ENCODE results near the gene TRIM31.
A peak's percentile ranks its signal among the peaks of the same experiment; 100 is the strongest.
"Not testable (repeated sequence)": the region's sequence is repeated elsewhere in the genome, so short reads cannot be mapped to it uniquely, and the experiment has no call there.

The TRIM31 gene

DNA sequence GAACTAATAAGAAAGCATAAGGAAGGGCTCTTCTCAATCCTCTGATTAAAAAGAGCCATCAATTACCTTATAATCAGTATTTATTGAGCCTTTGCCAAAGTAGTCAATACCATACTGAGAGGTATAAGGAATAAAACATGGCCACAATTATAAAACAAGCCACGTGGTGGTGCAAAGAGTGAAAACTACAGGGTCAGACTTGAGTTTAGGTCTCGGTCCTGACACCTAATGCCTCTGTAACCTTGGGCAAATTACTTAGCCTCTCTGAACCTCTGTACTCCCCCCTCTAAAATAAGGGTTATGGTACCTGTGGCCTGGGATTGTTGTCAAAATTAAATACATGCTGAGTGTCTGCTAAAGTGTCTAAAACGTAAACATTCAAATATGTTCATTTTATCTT, 36.3 kb upstream of the TRIM31 start:
- peak; percentile 56 for DNase-seq (ENCODE audit: low spot score)

DNA sequence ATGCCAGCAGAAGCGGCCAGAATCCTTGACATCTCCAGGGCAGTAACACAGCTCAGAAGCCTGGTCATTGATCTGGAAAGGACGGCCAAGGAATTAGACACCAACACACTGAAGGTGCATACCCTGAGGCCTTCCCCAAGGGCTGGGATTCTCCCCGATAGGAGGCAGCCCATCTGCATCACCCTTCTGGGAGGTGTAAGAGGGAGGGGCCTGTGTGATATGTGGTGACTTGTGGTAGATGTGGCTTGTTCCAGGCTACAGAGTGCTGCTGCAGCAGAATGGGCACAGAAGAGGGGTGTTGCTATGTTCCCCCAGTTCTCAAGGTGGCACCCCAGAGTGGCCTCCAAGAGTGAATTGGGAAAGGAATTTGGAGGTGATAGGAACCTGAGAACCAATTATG, 34.2 kb upstream of the TRIM31 start:
- peak; percentile 13 for DNase-seq (ENCODE audit: low spot score)

DNA sequence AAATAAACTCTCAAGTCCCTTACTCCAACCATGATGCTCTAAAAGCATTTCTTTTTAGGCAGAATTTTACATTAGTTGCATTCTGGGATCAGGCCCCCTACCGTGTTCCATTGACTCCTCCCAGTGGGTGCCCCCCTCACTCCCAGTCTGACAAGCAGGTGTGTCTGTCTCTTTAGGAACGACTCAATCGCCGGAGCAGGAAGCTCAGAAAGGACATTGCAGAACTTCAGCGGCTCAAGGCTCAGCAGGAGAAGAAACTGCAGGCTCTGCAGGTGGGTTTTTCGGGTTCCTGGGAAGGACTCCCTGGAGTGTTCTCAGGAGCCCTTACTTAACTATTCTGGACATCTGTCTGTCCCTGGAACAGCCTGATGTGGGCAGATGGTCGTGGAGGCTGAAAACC, 32.9 kb upstream of the TRIM31 start:
- DNase-seq (ENCODE audit: low spot score), result no peak

DNA sequence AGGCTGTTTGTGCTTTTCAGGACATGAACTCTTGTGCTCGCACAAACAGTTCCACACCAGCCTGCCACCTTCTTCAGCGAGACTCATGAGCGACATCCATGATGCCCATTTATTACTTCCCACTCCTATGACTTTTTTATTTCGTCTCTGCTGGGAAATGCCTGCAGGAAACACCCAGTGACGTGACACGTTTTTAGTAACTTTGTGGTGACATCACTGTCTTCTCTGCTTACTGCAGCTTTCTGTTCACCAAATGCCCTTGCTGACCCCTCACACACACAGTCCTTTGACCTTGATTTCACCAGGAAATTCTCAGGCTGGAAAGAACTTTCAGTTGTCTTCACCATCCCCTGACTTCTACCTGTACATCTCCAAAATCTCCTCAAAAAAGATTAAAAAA, 31.9 kb upstream of the TRIM31 start:
- DNase-seq (ENCODE audit: low spot score), result no peak

DNA sequence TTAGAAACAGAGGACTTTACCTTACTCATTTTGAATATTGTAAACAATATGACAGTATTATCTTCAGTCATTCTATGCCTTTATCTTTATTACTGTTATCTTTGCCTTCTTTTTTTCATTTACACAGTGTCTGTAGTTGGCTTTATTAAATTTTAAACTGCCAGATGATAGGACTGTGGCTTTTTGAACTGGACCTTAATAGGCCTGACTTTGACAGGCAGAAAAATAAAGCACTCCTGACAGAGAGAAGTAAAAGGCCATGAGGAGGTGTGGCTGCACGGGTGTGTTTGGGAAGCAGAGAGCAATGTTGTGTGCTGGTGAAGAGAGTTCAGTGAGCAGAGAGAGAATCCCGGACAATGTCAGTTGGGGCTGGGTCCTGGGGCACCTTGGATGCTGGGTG, 30.9 kb upstream of the TRIM31 start:
- no peak for DNase-seq (ENCODE audit: low spot score)

DNA sequence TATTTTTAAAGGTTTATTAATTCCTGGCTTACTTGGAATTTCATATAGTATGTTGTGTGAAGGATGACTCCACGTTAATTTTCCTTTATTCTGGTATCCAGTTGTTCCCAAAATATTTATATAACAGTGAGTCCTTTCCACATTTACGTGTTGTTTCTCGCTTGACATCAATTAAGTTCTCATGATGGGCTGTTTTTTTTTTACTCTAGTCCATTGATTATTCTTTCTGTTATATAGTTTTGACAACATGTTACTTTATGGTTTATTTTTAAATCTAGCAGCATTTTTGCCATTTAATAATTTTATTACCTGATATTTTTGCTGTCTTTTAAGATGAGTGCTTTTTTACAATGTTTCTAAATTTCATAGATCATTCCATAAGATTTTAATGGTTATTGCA, 29.8 kb upstream of the TRIM31 start:
- no peak for DNase-seq (ENCODE audit: low spot score)

DNA sequence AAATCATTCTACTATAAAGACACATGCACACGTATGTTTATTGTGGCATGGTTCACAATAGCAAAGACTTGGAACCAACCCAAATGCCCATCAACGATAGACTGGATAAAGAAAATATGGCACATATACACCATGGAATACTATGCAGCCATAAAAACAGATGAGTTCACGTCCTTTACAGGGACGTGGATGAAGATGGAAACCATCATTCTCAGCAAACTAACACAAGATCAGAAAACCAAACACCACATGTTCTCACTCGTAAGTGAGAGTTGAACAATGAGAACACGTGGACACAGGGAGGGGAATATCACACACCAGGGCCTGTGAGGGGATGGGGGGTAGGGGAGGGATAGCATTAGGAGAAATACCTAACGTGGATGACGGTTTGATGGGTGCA, 27.4 kb upstream of the TRIM31 start:
- not testable (repeated sequence) for DNase-seq (ENCODE audit: low spot score)

DNA sequence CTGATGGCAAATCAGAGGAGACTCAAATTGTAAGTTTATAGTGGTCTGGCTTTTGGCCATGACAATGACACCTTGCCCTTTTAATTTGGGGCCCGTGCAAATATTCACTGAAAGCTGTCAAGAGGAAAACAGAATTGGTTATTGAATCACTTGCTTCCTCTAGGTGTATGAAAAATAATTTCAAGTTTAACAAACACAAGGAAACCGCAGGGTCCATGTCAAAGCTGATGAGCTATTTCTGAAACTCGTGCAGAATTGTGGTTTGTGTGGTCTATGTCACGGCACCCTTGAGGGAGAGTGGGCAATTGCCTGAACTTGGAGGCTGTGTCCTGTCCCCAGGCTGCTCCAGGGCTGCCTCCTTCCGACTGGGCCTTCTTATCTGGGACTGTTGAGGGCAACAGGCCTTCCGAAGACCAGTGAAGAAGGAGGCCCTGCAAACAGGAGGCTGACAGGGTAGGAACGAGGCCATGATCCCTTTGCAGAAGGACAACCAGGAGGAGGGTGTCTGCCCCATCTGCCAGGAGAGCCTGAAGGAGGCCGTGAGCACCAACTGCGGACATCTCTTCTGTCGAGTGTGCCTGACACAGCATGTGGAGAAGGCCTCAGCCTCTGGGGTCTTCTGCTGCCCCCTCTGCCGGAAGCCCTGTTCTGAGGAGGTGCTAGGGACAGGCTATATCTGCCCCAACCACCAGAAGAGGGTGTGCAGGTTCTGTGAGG, 23.8 kb upstream of the TRIM31 start:
- no peak for DNase-seq (ENCODE audit: low spot score)

DNA sequence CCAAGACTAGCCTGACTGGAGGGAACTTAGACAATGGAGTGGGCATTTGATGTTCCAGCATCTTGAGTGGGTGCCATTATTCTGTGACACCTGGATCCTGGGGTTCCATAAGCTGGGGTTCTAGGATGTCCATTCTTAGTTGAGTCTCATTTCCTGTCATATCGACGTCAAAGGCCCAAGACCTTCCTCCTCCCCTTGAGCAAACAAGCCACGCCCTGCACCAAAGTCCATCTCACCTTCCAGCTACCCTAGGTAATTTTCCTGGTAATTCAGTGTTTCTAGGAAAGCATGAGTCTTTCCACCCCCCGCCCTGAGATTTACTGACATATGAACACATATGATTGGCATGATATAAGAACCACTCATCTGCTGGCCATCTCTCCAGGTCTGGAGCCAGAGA, 22.9 kb upstream of the TRIM31 start, which contains the start of gene TRIM40:
Gene TRIM40, plus strand, starts transcription at position 384 of the 400 bp plus-strand sequence. CDS start 897 bp downstream, outside the sequence.
- DNase-seq (ENCODE audit: low spot score), result no peak

DNA sequence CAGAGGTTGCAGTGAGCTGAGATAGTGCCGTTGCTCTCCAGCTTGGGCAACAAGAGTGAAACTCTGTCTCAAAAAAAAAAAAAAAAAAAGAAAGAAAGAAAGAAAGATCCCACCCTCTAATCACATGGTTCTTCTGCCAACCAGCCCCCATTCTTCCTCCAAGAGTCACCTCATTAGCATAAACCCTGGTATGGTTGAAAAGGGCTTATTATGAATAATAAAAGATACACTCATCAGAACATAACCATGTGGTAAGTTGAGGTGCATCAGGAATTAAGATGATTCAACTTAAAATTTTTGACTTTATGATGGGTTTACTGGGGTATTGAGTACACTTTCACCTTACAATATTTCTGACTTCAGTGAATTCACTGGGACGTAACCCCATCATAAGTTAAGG, 22.3 kb upstream of the TRIM31 start:
- DNase-seq (ENCODE audit: low spot score), result no peak

DNA sequence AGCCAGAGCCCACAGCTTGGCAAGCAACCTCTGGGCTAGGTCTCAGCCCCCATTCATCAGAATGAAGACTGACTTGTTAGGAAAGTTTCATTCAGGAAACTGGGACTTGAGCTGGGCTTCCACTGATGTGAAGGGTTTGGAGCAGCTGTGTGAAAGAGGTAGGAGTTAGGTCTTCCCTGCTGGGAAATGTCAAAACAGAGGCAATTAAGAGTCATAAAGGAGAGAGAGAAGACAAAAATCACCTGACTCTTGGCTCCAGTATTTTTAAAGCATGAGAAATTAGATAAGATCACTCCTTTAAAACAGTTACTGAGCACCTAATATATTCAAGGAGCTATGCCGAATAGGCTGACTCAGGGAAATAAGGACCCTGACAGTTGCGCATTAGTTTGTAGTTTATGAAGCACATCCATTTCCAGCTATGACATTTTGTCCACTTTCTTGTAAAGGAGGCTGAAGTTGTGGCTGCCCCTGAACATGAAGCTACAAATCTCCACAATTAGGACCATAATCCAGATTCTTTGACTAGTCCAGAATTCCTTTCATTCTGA, 19.1 kb upstream of the TRIM31 start:
- no peak for DNase-seq (ENCODE audit: low spot score)

DNA sequence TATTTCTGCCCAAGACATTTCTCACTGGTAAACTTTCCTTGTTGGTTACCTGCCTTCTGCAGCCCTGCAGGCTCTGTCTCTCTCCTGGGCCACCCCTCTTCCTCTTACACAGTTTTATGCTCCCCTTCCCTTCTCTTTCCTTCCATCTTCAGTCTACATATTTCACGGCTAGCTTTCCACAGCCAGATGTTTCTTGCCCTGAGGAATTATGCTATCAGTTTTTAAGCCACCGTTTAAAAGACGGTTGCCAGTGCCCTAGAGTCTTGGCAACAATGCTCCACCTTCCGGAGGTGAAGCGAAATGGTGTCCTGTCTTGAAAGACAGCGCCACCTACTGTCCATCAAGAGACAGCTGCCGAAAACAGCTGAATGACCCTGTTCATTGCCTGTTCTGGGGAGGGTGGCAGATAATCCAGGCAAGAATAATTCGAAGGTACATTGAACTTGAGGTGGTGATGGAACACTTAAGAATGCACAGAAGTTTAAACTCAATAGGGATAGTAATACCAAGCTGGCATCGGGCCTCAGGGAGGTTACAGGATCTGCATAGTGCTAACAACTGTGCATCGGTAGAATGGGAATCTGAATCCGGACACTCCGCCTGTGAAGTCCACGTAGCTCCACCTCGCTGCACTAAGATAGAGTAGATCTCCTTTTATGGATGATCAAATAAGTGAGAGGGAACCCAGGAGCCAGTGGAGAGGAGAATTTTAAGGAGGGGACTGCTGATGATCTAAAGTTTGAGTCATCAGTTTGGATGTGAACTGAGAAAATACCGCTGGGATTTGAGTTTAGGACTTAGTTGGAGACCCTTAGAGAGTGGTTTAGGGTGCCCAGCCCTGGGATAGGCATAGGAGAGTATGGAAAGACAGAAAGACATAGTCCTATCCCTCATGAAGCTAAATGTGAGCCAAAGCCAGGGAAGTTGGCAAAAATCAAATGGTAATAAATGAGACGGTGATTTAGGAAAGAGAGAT, 18.3 kb upstream of the TRIM31 start:
- peak; percentile 94 for DNase-seq (ENCODE audit: low spot score)

DNA sequence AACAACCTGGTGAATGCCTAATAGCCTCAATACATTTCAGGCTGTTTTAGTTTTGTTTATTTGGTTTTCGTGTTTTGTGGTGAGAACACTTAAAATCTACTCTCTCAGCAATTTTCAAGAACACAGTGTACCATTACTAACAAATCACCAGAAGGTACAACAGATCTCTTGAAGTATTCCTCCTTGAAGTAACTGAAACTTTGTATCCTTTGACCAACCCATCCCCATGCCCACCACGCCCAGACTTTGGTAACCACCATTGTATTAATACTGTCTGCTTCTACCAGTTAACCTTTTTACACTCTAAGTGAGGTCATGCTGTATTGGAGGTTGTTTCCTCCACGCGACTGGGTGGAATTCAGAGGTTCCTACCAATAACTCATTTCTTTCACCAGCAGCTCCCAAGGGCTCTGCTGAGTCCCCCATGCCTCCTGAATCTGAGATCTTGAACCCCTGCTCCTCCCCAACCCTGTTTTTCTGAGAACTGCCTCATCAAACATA, 17.3 kb upstream of the TRIM31 start:
- DNase-seq (ENCODE audit: low spot score), result no peak

DNA sequence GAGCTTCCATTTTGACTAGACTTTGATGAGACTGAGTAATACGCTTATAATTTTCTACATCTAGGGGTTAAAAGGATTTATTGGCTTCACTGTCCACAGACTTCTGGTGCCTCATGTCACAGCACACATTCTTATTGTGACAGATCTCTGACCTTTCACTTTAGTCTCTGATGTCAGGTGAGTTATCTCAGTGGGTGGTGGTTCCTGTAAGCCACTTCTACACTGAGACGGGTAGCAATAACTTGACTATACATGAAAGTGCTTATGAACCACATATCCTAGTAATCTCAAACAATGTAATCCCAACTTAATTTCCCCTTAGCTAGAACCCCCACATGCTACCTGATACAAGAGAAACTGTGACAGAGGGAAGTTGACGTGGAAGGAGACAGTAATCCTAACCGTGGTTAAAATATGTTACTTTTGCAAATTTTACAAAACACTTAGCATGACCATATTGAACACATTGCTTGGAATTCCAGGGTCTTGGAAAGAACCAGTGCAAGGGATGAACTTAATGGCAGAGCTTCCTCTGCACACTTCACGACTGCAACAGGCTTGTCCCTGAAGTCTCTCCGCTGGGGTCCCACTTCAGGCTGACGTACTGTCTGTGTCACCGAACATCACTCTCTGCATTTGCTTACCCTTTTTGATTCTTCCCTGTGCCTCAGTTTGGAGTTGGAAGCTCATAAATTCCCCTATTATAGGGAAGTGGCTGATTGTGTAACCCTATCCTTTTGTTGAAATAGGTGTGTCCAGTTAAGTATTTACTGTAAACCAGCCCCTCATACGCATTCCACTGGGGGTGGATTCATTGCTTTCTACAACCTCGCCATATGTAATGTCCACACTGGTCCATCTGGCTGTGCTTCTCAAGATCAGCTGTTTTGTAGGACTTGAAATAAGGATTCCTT, 16.6 kb upstream of the TRIM31 start:
- DNase-seq (ENCODE audit: low spot score), result no peak

DNA sequence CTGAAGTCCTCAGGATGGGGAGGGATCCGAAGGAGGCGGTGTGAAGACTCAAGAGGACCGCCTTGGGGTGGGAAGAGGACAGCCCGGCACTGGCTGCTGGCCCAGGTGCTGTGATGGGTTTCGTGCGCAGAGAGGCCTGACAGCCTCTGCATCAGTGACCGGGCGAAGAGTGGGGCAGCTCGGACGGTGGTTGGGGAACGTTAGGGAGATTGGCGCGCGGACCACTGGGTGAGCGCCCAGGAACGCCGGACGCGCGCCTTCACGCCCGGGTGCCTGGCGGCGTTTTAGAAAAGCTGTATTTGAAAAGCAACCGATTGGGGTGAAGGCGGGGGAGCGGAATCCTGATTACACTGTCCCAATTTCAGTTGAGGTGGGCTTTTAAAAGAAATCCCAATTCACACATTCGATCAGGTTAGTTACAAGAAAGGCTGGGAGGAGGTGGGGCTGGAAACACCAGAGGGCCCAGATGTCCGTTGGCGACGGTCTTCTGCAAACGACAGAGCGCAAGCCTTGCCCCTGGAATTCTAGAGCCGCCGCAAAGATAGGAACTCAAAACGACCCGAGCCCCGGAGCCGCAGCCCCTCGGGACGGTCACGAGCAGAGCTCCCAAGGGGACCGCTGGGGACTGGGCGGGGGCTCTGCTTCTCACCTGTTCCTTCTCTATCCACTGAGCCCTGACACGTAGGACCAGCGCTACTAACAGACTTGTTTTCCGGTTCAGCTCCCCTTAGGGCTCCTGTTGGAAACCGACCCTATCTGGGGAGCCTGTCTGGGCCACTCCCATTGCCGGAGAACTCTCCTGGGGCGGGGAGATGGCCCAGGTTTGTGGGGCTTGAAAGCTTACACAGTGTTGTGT, 14.6 kb upstream of the TRIM31 start:
- DNase-seq (ENCODE audit: low spot score), result no peak

DNA sequence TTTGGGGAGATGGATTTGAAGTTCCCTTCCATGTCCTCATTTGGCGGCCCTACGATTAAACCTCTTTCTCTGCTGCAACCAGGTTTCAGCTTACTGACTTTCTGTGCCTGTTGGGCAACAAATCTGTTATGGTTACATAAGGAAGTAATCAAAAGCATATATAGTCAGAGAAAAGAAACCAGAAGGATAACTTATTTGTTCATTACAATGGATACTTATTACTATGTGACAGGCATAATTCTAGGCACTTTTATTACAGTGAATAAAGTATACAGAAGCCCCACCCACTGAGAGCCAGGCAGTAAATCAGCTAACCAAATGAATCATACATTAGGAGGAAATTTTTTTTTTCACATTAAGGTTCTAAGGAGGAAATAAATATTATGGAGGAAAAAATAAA, 9.6 kb upstream of the TRIM31 start:
- DNase-seq (ENCODE audit: low spot score), result no peak

DNA sequence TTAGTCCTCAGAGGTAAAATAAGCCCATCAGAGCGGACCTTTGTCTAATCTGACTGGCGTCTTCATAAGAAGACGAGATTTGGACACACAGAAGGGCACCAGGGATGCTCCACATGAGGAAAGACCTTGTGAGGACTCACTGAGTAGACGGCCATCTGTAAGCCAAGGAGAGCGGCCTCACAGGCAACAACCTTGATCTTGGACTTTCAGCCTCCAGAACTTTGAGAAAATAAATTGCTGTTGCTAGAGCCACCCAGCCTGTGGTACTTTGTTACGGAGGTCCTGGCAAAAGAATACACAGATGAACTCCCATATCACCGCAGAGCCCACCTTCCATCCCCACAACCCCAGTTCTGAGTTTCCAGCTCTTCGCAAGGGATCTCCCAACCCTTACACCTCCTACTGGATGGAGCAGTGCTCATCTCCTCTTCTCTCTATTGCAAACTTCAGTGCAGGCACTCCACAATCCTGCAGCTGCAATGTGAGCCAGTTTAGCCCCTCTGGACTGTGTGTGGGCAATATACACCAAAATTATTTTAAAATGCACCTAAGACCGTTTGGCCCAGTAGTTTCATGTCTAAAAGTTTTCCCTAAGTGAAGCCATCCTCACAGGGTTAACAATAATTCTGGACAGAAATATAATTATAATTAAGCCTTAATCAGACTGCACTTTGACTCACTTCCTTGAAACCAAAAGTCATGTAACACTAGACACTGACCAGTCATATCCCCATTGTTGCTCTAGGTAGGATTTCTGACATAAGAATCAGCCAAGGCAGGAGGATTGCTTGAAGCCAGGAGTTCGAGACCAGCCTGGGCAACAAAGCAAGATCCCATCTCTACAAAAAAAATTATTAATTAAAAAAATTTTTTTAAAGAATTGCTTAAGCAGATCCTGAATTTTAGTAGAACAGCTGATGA, 8.8 kb upstream of the TRIM31 start:
- DNase-seq (ENCODE audit: low spot score), result no peak

DNA sequence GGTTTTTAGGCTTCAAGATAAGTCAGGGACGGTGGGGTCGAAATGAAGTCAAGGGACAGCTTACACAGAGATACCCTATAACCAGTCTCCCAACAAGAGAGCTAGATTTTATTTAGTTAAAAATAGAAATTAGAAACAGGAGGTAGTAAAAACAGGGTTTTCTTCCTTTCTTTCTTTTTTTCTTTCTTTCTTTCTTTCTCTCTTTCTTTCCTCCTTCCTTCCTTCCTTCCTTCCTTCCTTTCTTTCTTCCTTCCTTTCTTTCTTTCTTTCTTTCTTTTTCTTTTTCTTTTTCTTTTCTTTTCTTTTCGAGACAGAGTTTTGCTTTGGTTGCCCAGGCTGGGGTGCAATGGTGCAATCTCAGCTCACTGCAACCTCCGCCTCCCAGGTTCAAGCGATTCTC, 5.8 kb upstream of the TRIM31 start:
- not testable (repeated sequence) for DNase-seq (ENCODE audit: low spot score)

DNA sequence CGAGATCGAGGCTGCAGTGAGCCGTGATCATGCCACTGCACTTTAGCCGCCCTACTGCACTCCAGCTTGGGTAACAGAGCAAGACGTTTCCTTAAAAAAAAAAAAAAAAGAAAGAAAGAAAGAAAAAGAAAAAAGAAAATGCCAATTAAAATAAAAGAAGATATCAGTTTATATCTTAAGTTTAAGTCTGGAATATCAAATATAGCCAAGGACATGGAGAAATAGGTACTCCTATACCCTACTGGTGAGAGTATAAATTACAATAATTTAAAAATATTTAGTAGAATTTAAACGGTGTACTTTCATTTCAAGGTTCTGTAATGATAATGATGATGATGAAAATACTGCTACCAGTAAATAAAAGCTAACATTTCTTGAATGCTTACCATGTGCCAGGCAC, 3.8 kb upstream of the TRIM31 start:
- no peak for DNase-seq (ENCODE audit: low spot score)

DNA sequence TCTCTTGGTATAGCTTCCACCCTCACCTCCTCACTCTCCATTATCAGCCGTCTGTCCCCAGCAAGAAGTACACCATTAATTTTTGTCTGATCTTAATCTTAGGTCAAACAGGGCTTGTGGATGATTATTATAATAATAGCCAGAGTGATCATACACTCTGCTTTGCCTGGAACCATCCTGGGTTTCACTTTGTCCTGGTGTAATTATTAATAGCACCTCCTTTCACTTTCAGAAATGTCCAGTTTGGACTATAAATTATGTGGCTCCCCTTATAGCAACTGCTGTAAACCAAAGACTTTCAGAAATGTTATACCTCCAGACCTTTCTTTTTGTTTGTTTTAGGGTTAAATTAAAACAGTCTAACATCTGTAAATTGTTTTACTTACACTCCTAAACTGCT, 951 bp upstream of the TRIM31 start:
- DNase-seq (ENCODE audit: low spot score), result no peak

Measured in hematopoietic multipotent progenitor cell treated with erythropoietin and hydrocortisone succinate and interleukin-3 and kit ligand, for 17 days (in vitro differentiated cells).